ENCODE measurements around the gene DBF4B.

DBF4B gene

DNA sequence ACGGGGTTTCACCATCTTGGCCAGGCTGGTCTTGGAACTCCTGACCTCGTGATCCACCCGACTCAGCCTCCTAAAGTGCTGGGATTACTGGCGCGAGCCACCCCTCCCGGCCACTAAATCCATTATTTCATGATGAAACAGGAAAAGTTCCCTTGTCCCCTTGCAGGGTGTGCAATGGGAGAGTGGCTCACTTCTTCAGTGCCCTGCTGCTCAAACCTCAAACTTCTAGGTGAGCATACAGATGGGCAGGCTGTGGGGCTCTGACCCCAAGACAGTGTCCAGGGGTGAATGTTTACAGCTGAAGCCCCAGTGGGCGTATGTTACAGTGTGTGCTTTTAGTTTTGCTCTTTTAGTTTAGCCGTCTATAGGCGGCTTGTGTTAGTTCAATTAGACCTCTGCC, 87.0 kb downstream of the DBF4B start:
- no peak overlapping the region for H3K4me3 ChIP-seq (ENCODE audit: low read depth, low read length)

DNA sequence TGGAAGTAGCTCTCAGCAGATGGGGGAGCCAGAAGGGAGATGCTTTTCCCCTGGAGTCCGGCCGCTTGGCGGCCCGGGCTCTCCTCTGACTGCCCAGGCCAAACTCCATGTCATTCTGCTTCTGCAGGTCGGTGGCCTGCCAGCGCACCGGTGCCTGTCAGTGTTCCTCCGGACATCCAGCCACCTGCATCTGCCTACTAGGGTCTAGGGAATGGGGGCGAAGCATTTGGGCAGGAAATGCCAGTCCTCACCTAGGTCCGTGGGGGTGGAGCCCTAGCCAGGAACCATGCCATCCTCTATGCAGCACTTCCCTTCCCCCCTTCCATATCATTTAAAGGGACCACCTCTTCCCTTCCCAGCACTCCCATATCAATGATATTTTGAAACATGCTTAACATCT, 87.5 kb downstream of the DBF4B start:
- H3K4me3 ChIP-seq (ENCODE audit: low read depth, low read length), result no peak overlapping the region

DNA sequence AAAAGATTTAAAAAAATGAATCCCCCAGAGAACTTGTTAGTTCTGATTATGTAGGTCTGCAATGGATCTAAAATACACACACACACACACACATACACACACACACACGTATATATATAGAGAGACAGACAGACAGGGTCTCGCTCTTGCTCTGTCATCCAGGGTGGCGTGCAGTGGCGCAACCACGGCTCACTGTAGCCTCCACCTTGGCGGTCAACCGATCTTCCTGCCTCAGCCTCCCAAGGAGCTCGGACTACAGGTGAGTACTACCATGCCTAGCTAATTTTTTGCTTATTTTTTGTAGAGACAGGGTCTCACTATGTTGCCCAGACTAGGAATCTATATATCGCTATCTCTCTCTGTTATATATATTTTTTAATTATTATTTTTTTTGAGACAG, 88.3 kb downstream of the DBF4B start:
- H3K4me3 ChIP-seq (ENCODE audit: low read depth, low read length), result no peak overlapping the region

DNA sequence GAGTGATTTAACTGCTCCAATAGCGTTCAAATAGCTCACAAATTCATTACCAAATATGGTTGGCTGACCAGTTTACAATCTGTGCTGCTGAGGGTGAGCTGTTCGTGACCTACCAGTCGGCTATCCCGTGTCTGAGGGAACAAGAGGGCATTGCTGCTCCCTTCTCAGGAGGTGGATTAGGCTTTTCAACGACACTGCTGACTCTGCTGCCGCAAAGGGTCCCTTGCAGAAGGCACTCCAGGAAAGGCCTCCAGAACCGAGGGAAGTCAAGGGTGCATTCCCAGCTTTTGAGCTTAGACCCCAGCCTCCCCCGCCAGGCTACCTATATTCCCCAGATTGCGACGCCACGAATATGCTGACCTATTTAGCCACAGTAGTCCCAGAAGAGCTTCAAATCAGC, 89.3 kb downstream of the DBF4B start:
- H3K4me3 ChIP-seq (ENCODE audit: low read depth, low read length), result no peak overlapping the region

DNA sequence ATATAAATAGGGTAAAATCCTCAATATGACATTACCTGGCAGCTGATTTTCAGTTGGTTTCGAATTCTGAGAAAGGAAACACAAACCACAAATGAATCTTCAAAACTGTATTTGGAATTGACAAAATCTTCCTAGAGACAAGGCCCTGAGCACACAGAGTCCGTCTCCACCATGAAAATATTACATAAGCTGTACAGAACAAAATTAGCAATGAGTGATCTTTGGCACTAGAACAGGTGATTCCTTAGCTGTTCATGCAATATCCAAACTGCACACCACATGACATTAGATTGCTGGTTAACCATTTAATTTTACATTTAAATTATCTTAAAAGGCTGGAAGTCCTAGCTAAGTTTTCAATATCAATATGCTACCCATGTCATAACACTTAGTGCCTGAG, 89.9 kb downstream of the DBF4B start:
- H3K4me3 ChIP-seq (ENCODE audit: low read depth, low read length), result no peak overlapping the region
